Fibroblast of the aortic adventitia (primary cell): Measurements from ENCODE around the gene SLC25A41. TPM values are rescaled to one million over a fixed set of nuclear protein-coding genes. Genes with fewer than 3 reads are reported as not detected.
A peak's percentile ranks its signal among the peaks of the same experiment; 100 is the strongest.

ENCODE experiments used
- DNase-seq: peaks from one replicate; pipeline ENCODE4 v3.0.0-alpha.2; 2010; ENCODE audit warnings: low read depth
- H3K4me3 ChIP-seq: 2 replicates; pipeline ENCODE4 v1.5.1; 2011; ENCODE audit warnings: low read depth, mild to moderate bottlenecking, control low read depth, low read length, moderate library complexity
- small RNA-seq: library from RNA; depleted of rRNA; stranded (forward); fragments of <200 nt; gene quantifications from one replicate; pipeline ENCODE3, GENCODE V24; 2012
- total RNA-seq: library from RNA; depleted of rRNA; stranded (reverse); fragments of >200 nt; gene quantifications from 2 replicates; pipeline ENCODE4 v1.2.3, GENCODE V29; 2012; ENCODE audit warnings: low replicate concordance
- TF ChIP-seq, protein P1 (sequence below): IDR thresholded peaks from 2 replicates; pipeline ENCODE4 v1.5.1; 2011; ENCODE audit warnings: mild to moderate bottlenecking, low read length, control low read depth, inconsistent platforms; ENCODE audit not compliant: insufficient read depth

Gene SLC25A41
- total RNA-seq, 1 donor = not detected

DNA sequence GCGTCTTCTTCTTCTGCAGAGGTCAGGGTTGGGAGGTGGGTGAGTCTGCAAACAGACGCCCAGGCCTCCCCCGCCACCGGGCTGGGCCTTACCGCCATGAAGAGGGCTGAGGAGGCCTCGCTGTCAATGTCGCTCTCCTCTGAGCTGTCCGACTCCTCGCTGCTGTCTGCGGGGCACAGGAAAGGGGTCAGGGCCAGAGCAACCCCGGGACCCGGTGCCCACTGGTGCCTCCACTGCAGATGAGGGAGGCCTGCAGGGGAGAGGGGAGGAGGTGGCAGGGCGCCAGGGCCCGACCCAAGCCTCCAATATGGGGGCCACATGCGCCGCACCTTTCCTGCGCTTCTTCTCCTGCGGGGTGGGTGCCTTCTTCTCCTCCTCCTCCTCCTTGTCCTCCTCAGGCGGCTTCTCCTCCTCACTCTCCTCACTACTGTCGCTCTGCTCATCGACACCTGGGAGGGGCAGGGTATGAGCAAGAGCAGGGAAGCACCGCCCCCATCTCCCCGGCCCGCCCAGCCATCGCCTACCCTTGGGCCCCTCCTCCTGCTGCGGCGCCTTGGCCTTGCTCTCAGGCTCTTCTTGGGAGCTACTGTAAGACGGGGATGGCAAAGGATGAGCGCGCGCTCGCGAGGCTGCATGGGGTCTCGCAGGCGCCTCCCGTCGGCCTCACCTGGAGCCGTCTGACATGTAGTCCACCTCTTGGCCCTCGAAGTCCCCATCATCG is 52.4 kb downstream of the SLC25A41 start:
- TF ChIP-seq, protein P1, sequence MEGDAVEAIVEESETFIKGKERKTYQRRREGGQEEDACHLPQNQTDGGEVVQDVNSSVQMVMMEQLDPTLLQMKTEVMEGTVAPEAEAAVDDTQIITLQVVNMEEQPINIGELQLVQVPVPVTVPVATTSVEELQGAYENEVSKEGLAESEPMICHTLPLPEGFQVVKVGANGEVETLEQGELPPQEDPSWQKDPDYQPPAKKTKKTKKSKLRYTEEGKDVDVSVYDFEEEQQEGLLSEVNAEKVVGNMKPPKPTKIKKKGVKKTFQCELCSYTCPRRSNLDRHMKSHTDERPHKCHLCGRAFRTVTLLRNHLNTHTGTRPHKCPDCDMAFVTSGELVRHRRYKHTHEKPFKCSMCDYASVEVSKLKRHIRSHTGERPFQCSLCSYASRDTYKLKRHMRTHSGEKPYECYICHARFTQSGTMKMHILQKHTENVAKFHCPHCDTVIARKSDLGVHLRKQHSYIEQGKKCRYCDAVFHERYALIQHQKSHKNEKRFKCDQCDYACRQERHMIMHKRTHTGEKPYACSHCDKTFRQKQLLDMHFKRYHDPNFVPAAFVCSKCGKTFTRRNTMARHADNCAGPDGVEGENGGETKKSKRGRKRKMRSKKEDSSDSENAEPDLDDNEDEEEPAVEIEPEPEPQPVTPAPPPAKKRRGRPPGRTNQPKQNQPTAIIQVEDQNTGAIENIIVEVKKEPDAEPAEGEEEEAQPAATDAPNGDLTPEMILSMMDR = no peak
- no peak for DNase-seq

DNA sequence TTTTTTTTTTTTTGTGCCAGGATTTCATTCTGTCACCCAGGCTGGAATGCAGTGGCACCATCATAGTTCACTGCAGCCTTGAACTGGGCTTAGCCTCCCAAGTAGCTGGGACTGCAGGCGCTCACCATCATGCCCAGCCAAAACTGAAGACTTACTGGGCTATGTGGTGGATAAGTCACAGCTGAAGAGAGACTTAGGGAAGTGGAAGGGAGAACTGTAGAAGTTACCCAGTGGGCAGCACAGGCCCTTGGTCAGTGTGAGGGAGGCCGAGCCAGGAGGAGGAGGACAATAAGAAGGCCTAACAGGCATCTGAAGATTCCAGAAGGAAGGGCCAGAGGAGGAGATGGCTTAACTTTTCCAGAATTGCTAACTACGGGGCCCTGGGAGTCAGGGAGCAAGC is 53.8 kb downstream of the SLC25A41 start:
- DNase-seq = no peak
- TF ChIP-seq, protein P1 = no peak
- no peak overlapping the region for H3K4me3 ChIP-seq

More for the DNA sequence above, 52.4 kb downstream of the SLC25A41 start:
- H3K4me3 ChIP-seq = no peak overlapping the region

DNA sequence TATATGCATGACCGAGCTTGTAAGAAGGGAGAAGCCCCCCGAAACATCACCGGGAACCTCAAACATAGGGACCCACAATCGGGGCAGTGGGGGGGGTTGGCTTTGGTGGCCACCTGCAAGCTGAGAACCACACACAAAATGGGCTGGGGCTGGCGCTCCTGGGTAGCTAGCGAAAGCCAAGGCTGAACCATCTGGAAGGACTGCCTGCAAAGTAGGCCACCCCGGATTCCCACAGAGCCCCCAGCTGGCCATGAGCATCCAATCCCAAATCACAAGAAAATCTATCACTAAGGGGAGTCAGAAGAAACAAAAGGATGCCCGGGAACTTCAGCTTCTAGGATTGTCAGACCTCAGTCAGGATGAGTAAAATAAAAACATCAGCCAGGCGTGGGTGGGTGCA is 55.1 kb downstream of the SLC25A41 start:
- TF ChIP-seq, protein P1 = no peak
- no peak overlapping the region for H3K4me3 ChIP-seq

DNA sequence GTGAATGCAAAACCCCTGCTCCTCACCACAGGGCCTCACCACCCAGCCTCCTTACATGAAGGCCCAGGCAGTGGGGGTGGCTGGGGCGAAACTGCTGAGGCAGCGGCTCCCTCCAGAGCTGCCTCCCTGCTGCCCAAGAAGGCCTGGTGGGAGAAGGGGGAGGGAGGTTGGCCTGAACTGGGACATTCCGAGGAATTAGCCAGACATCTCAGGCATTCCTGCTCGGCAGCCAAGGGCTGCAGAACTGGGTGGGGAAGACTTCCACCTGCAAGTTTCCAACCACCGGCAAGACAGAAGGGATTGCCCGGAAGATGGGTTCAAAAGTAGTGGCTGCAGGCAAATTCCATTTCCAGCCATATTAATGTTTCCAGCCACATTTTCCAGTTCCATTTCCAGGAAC is 55.5 kb downstream of the SLC25A41 start:
- peak; percentile 78 for DNase-seq
- TF ChIP-seq, protein P1 = no peak
- H3K4me3 ChIP-seq = no peak overlapping the region

More for the DNA sequence above, 55.1 kb downstream of the SLC25A41 start:
- DNase-seq = no peak

DNA sequence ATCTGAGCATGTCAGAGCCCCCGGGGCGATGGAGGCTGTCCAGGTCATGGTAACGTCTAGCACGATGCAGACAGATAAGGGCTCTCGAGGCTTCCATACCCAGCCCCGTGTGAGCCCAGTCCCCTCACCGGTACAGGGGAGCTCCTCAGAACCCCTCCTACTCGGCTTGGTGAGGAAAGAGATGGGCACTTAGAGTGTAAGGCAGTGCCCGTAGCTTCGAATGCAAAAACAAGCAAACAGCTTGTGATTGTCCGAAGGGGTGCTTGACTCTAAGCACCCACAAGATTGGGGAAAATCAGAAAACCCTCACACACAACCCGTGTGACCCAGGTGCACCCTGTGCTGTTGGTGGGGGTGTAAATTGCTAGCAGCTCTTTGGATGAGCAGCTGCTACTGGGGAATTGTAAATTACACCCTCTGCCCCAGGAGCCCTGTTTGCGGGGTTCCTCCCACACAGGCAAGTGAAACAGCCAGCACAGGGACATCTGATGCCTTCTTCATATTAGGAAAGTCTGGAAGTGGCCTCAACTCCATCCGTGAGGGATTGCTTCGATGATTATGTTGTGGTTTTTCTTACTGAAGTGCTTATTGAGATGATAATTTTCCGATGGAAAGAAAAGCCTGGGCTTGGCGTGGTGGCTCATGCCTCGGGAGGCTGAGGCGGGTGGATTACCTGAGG is 56.9 kb downstream of the SLC25A41 start:
- DNase-seq = no peak
- TF ChIP-seq, protein P1 = no peak
- H3K4me3 ChIP-seq = no peak overlapping the region

Small RNA genes lying within 50 kb of the gene (small RNA-seq; reads per million reads assigned to genes)
- gene MIR6790 (not detected), gene MIR6885 (not detected)

Other genes with a start within 250 kb of the SLC25A41 start
- gene MLLT1, start 153.8 kb downstream of the SLC25A41 start, total RNA-seq = 7.8 and 16.6 TPM in 2 replicates
- not detected in 2 replicates for gene ACER1, start 100.2 kb downstream of the SLC25A41 start, total RNA-seq
- gene CLPP, start 72.2 kb downstream of the SLC25A41 start, total RNA-seq = 20.9 and 39.4 TPM in 2 replicates
- 29.9 and 38.3 TPM in 2 replicates for gene ALKBH7, start 61.0 kb downstream of the SLC25A41 start, total RNA-seq
- gene PSPN, start 57.8 kb downstream of the SLC25A41 start, total RNA-seq = 0.41 and 1.2 TPM in 2 replicates
- gene GTF2F1, start 40.6 kb downstream of the SLC25A41 start, total RNA-seq = 33.6 and 59.2 TPM in 2 replicates
- gene KHSRP, start 9.0 kb downstream of the SLC25A41 start, total RNA-seq = 30.4 and 86.5 TPM in 2 replicates
- 27.7 and 46.9 TPM in 2 replicates for gene SLC25A23, start 26.0 kb upstream of the SLC25A41 start, total RNA-seq
- gene CRB3, start 30.5 kb upstream of the SLC25A41 start, total RNA-seq = not detected in 2 replicates
- not detected in 2 replicates for gene DENND1C, start 48.0 kb upstream of the SLC25A41 start, total RNA-seq
- 0.41 TPM in 1 of 2 replicates, not detected in the other for gene TUBB4A, start 68.5 kb upstream of the SLC25A41 start, total RNA-seq
- gene TNFSF9, start 97.3 kb upstream of the SLC25A41 start, total RNA-seq = 1.7 and 2.6 TPM in 2 replicates
- 0.09 TPM in 1 of 2 replicates, not detected in the other for gene CD70, start 157.4 kb upstream of the SLC25A41 start, total RNA-seq
- gene TNFSF14, start 236.4 kb upstream of the SLC25A41 start, total RNA-seq = 1.6 TPM in 1 of 2 replicates, not detected in the other